HG02852 (cell line): ENCODE data around the gene NPEPPS.
"Not testable (repeated sequence)": the region's sequence is repeated elsewhere in the genome, so short reads cannot be mapped to it uniquely, and the experiment has no call there.

Experiments used
- ATAC-seq: cut with Tn5 transposase; IDR thresholded peaks from one replicate; pipeline ENCODE4 v1.9.1; 2021; ENCODE audit warnings: mild to moderate bottlenecking, moderate library complexity; ENCODE audit not compliant: unreplicated experiment

NPEPPS gene

GRCh38 chr17:47560517-47561043 lies 29.7 kb downstream of the NPEPPS start:
- not testable (repeated sequence) for ATAC-seq

- not testable (repeated sequence) for ATAC-seq
Measured at GRCh38 chr17:47561698-47562405, 30.9 kb downstream of the NPEPPS start.

- ATAC-seq = not testable (repeated sequence)
Measured at GRCh38 chr17:47562406-47562705, 31.4 kb downstream of the NPEPPS start.

GRCh38 chr17:47567261-47567660 lies 36.4 kb downstream of the NPEPPS start:
- ATAC-seq = not testable (repeated sequence)

- ATAC-seq = not testable (repeated sequence)
Measured at GRCh38 chr17:47572561-47572960, 41.7 kb downstream of the NPEPPS start.

GRCh38 chr17:47582416-47582815 lies 51.5 kb downstream of the NPEPPS start:
- ATAC-seq = not testable (repeated sequence)

- ATAC-seq = not testable (repeated sequence)
Measured at GRCh38 chr17:47586378-47587055, 55.6 kb downstream of the NPEPPS start.

- ATAC-seq = not testable (repeated sequence)
Measured at GRCh38 chr17:47593522-47593921, 62.6 kb downstream of the NPEPPS start.

- ATAC-seq = no peak
Measured at GRCh38 chr17:47603830-47604597, 73.1 kb downstream of the NPEPPS start.

- no peak for ATAC-seq
Measured at GRCh38 chr17:47604598-47604927, 73.7 kb downstream of the NPEPPS start.

- ATAC-seq = no peak
Measured at GRCh38 chr17:47605011-47605410, 74.1 kb downstream of the NPEPPS start.

GRCh38 chr17:47607481-47607880 lies 76.6 kb downstream of the NPEPPS start:
- no peak for ATAC-seq

GRCh38 chr17:47611372-47612350 lies 80.8 kb downstream of the NPEPPS start:
- ATAC-seq = no peak

GRCh38 chr17:47615766-47616424 lies 85.0 kb downstream of the NPEPPS start:
- ATAC-seq = no peak

GRCh38 chr17:47618410-47618809 lies 87.5 kb downstream of the NPEPPS start:
- ATAC-seq = no peak

GRCh38 chr17:47620503-47621245 lies 89.8 kb downstream of the NPEPPS start:
- ATAC-seq = no peak

- no peak for ATAC-seq
Measured at GRCh38 chr17:47621293-47622179, 90.6 kb downstream of the NPEPPS start.

GRCh38 chr17:47622180-47622549 lies 91.3 kb downstream of the NPEPPS start:
- ATAC-seq = no peak
